ENCODE results near the gene UGT8. TPM values are rescaled to one million over a fixed set of nuclear protein-coding genes. Genes with fewer than 3 reads are reported as not detected.
A peak's percentile ranks its signal among the peaks of the same experiment; 100 is the strongest.

UGT8 gene
- total RNA-seq, 1 experiment from 2014 or later: 14.8 TPM

GRCh38 chr4:114694770-114695169, 96.2 kb downstream of the UGT8 start:
- Histone ChIP-seq H3K4me1 (ENCODE audit: control insufficient read depth in 1 of 2, insufficient read depth in 2 of 2, low read length in 2 of 2) (no peaks in the 10 kb centered on the region), H4K20me1 (ENCODE audit: insufficient read depth) (no peaks in the 10 kb centered on the region; the same call in 1 of the 2 replicates), H3K27me3 (ENCODE audit: insufficient read depth, low read length) (no peaks in the 10 kb centered on the region), H3K4me3 (replicated peaks in 1 of 2; ENCODE audit: low read depth in 1 of 2, low read length in 2 of 2) (no peak overlapping the region), H3K9me3 (ENCODE audit: control insufficient read depth in 1 of 2, insufficient read depth in 1 of 2, low read depth in 1 of 2, low read length in 2 of 2) (no peaks in the 10 kb centered on the region), H3K4me2 (ENCODE audit: low read length) (no peak overlapping the region), H3K9ac (ENCODE audit: low read length) (no peak overlapping the region), H3K36me3 (ENCODE audit: control insufficient read depth in 1 of 2, insufficient read depth in 2 of 2, low read length in 2 of 2) (no peaks in the 10 kb centered on the region), H3K27ac (ENCODE audit: low read depth, low read length) (no peak overlapping the region), H2AFZ (ENCODE audit: low read depth, low read length, poor library complexity, severe bottlenecking) (no peak overlapping the region), H3K9me2 (ENCODE audit: insufficient read depth) (no peaks in the 10 kb centered on the region), H3K79me2 (ENCODE audit: insufficient read depth, low read length) (no peaks in the 10 kb centered on the region)
- peak; percentile 33 to 62 (median 57); a peak in 4 of 6 replicates for TF ChIP-seq CTCF (IDR thresholded peaks at IDR 0.05 in 2 of 3, conservative IDR thresholded peaks at IDR 0.05 in 1 of 3; ENCODE audit: borderline replicate concordance in 1 of 3, insufficient read depth in 1 of 3, low read depth in 2 of 3, low read length in 2 of 3)
- TF ChIP-seq ZBTB33 (IDR thresholded peaks at IDR 0.05; ENCODE audit: extremely low read depth, insufficient replicate concordance, low read length): no peak
- no peak for TF ChIP-seq EZH2phosphoT487 (IDR thresholded peaks at IDR 0.05; ENCODE audit: borderline replicate concordance)
- TF ChIP-seq ATF3 (IDR thresholded peaks at IDR 0.05): no peak
- TF ChIP-seq YY1 (IDR thresholded peaks at IDR 0.05; ENCODE audit: extremely low read depth, insufficient replicate concordance, low read depth, low read length): no peak
- peak; percentile 79 for TF ChIP-seq RAD21 (IDR thresholded peaks at IDR 0.05; ENCODE audit: low read depth)
- peak; percentile 64 for ATAC-seq
- ChIA-PET CTCF (interaction anchor here (1.1 to 1.9 kb wide), 6 partner anchors 14 to 735 kb away, joined by 3 to 21 read pairs (median 6); no protein-coding TSS in a partner anchor), RAD21 (ENCODE audit: low non-redundant PET in 1 of 2, low total read pairs in 2 of 2, uncharacterized antibody in 2 of 2, unreplicated experiment in 2 of 2) (interaction anchor here in 1 of 2 experiments (1.2 kb wide), 1 partner anchor 307 kb away, joined by 3 read pairs; no protein-coding TSS in a partner anchor), POLR2A (no interaction called here)
- peak; percentile 28 for DNase-seq (ENCODE audit: low read depth, low spot score)
- BruUV-seq (replicated peaks): no TSS peak
- intact Hi-C loops (cut with micrococcal nuclease): loop anchor here (1.0 to 10.0 kb wide), 4 partner anchors 308 to 1300 kb away; no protein-coding TSS in a partner anchor

All from HCT116 (cell line).